NCI-H2196 treated with DMSO at 0.1 percent for 48 hours (cell line): Measurements from ENCODE around the gene ZNF232.
A peak's percentile ranks its signal among the peaks of the same experiment; 100 is the strongest.
"Not testable (repeated sequence)": the region's sequence is repeated elsewhere in the genome, so short reads cannot be mapped to it uniquely, and the experiment has no call there.

Experiments
- DNase-seq: peaks from one replicate; lab custom pipeline; 2025; ENCODE audit not compliant: unreplicated experiment; lab: John Stamatoyannopoulos, UW

Gene ZNF232

GRCh38 chr17:5111402-5112204, at the start of gene ZNF232:
Gene ZNF232, minus strand, starts transcription at chr17:5111878. Its CDS starts 56 bp downstream, at chr17:5111822.
- DNase-seq: peak; percentile 73

GRCh38 chr17:5160702-5161101, 49.0 kb upstream of the ZNF232 start:
- not testable (repeated sequence) for DNase-seq

- not testable (repeated sequence) for DNase-seq
These were observed 34.4 kb upstream of the ZNF232 start for GRCh38 chr17:5146122-5146521.

GRCh38 chr17:5142877-5143276, 31.2 kb upstream of the ZNF232 start:
- not testable (repeated sequence) for DNase-seq

GRCh38 chr17:5139458-5139732, 27.7 kb upstream of the ZNF232 start:
- no peak for DNase-seq

GRCh38 chr17:5138616-5139457, 27.2 kb upstream of the ZNF232 start:
- no peak for DNase-seq

GRCh38 chr17:5138198-5138544, 26.5 kb upstream of the ZNF232 start:
- DNase-seq: not testable (repeated sequence)

GRCh38 chr17:5137511-5138197, 26.0 kb upstream of the ZNF232 start:
- DNase-seq: not testable (repeated sequence)

- DNase-seq: not testable (repeated sequence)
These were observed 25.1 kb upstream of the ZNF232 start for GRCh38 chr17:5136580-5137412.

- no peak for DNase-seq
These were observed 24.3 kb upstream of the ZNF232 start for GRCh38 chr17:5135726-5136579.

- not testable (repeated sequence) for DNase-seq
These were observed 23.5 kb upstream of the ZNF232 start for GRCh38 chr17:5135131-5135712.

- not testable (repeated sequence) for DNase-seq
These were observed 22.9 kb upstream of the ZNF232 start for GRCh38 chr17:5134571-5134970.

GRCh38 chr17:5133961-5134360, 22.3 kb upstream of the ZNF232 start:
- DNase-seq: not testable (repeated sequence)

- DNase-seq: no peak
These were observed 21.6 kb upstream of the ZNF232 start for GRCh38 chr17:5133311-5133710.

- DNase-seq: not testable (repeated sequence)
These were observed 21.0 kb upstream of the ZNF232 start for GRCh38 chr17:5132503-5133225.

GRCh38 chr17:5131799-5132502, 20.3 kb upstream of the ZNF232 start:
- DNase-seq: not testable (repeated sequence)

- DNase-seq: no peak
These were observed 19.6 kb upstream of the ZNF232 start for GRCh38 chr17:5131146-5131715.

GRCh38 chr17:5130687-5131086, 19.0 kb upstream of the ZNF232 start:
- not testable (repeated sequence) for DNase-seq
